HepG2 (cell line): ENCODE results near the gene RAB3B. TPM values are rescaled to one million over a fixed set of nuclear protein-coding genes. Genes with fewer than 3 reads are reported as not detected.

ENCODE experiments used
- DR1 ChIP-seq: sonication (generic); formaldehyde crosslinking; IDR thresholded peaks from 2 replicates; pipeline ENCODE4 v1.8.0; 2021; ENCODE audit warnings: mild to moderate bottlenecking, missing genetic modification reagents, inconsistent platforms
- ETV6 ChIP-seq: sonication (generic); formaldehyde crosslinking; conservative IDR thresholded peaks from 2 replicates; pipeline ENCODE4 v1.4.0; 2020; ENCODE audit warnings: missing genetic modification reagents
- HNRNPUL1 ChIP-seq: fragments of 200-400 bp; formaldehyde crosslinking; IDR thresholded peaks from 2 replicates; pipeline ENCODE4 v1.6.1; 2017; ENCODE audit warnings: low read depth, mild to moderate bottlenecking, low read length, moderate library complexity
- KAT7 ChIP-seq: IDR thresholded peaks from 2 replicates; pipeline ENCODE4 v1.6.1; 2018; ENCODE audit warnings: borderline replicate concordance, missing compliant biosample characterization
- KDM5A ChIP-seq: fragments of 200-600 bp; sonication (generic); IDR thresholded peaks from 2 replicates; pipeline ENCODE4 v1.7.0; 2018; ENCODE audit warnings: antibody characterized with exemption, mild to moderate bottlenecking, low read length, borderline replicate concordance
- NCOA5 ChIP-seq: sonication (generic); formaldehyde crosslinking; IDR thresholded peaks from 2 replicates; pipeline ENCODE4 v1.4.0; 2020; ENCODE audit warnings: missing genetic modification reagents
- SPEN ChIP-seq: sonication (generic); formaldehyde crosslinking; IDR thresholded peaks from 2 replicates; pipeline ENCODE4 v1.5.1; 2020; ENCODE audit warnings: low read depth, mild to moderate bottlenecking, missing genetic modification reagents
- TOE1 ChIP-seq: sonication (generic); formaldehyde crosslinking; IDR thresholded peaks from 2 replicates; pipeline ENCODE4 v1.4.0; 2020; ENCODE audit warnings: mild to moderate bottlenecking, missing genetic modification reagents
- ZBTB21 ChIP-seq: sonication (generic); formaldehyde crosslinking; IDR thresholded peaks from 2 replicates; pipeline ENCODE4 v1.4.0; 2020; ENCODE audit warnings: missing genetic modification reagents
- ZNF160 ChIP-seq: sonication (generic); formaldehyde crosslinking; IDR thresholded peaks from 2 replicates; pipeline ENCODE4 v1.8.0; 2022; ENCODE audit warnings: mild to moderate bottlenecking, inconsistent platforms, missing genetic modification reagents
- ZNF224 ChIP-seq: sonication (generic); formaldehyde crosslinking; IDR thresholded peaks from 2 replicates; pipeline ENCODE4 v1.5.0; 2020; ENCODE audit warnings: mild to moderate bottlenecking, missing genetic modification reagents
- ZNF282 ChIP-seq: fragments of 450-650 bp; IDR thresholded peaks from 2 replicates; pipeline ENCODE4 v1.6.1; 2018; ENCODE audit not compliant: partially characterized antibody
- ZNF296 ChIP-seq: sonication (generic); formaldehyde crosslinking; conservative IDR thresholded peaks from 2 replicates; pipeline ENCODE4 v1.5.0; 2020; ENCODE audit warnings: mild to moderate bottlenecking, missing genetic modification reagents
- ZNF333 ChIP-seq: sonication (generic); formaldehyde crosslinking; IDR thresholded peaks from 2 replicates; pipeline ENCODE4 v1.4.0; 2020; ENCODE audit warnings: mild to moderate bottlenecking, missing genetic modification reagents, borderline replicate concordance
- ZNF343 ChIP-seq: sonication (generic); formaldehyde crosslinking; IDR thresholded peaks from 2 replicates; pipeline ENCODE4 v1.4.0; 2020; ENCODE audit warnings: mild to moderate bottlenecking, missing genetic modification reagents
- ZNF350 ChIP-seq: sonication (generic); formaldehyde crosslinking; IDR thresholded peaks from 2 replicates; pipeline ENCODE4 v1.4.0; 2020; ENCODE audit warnings: mild to moderate bottlenecking, low read depth, missing genetic modification reagents, borderline replicate concordance
- ZNF563 ChIP-seq: sonication (generic); formaldehyde crosslinking; IDR thresholded peaks from 2 replicates; pipeline ENCODE4 v1.8.0; 2022; ENCODE audit warnings: mild to moderate bottlenecking, moderate library complexity, missing genetic modification reagents
- ZNF644 ChIP-seq: IDR thresholded peaks from 2 replicates; pipeline ENCODE4 v1.6.1; 2016; ENCODE audit warnings: low read depth
- polyA plus RNA-seq, 8 experiments: library from polyadenylated mRNA; depleted of rRNA in 3 of 8; stranded (reverse) in 7 of 8; unstranded in 1 of 8; fragments of >200 nt; fragmentation: Illumina TruSeq in 4 of 8; extraction: Trizol in 4 of 8; gene quantifications; 2 replicates each; pipeline versions ENCODE4 v1.2.1 to v1.2.3, GENCODE V29; 2011 to 2016; ENCODE audit warnings: low read depth in 4 of 8, missing spikeins in 1 of 8, mixed read lengths in 1 of 8; ENCODE audit not compliant: insufficient read depth in 1 of 8
- total RNA-seq, 5 experiments: library from RNA; depleted of rRNA; stranded (reverse); fragments of >200 nt; fragmentation: Illumina TruSeq; extraction: Trizol; gene quantifications; 2 replicates each; pipeline ENCODE4 v1.2.3, GENCODE V29; 2016; ENCODE audit warnings: low read depth in 1 of 5
- TF ChIP-seq, protein P1 (sequence below): IDR thresholded peaks from 2 replicates; pipeline ENCODE4 v1.4.0; 2020; ENCODE audit warnings: mild to moderate bottlenecking, missing genetic modification reagents
- TF ChIP-seq, protein P2 (sequence below): sonication (generic); formaldehyde crosslinking; IDR thresholded peaks from 2 replicates; pipeline ENCODE4 v1.8.1; 2022; ENCODE audit warnings: mild to moderate bottlenecking, missing genetic modification reagents
- TF ChIP-seq, protein P3 (sequence below): sonication (generic); formaldehyde crosslinking; IDR thresholded peaks from 2 replicates; pipeline ENCODE4 v1.5.0; 2020; ENCODE audit warnings: missing genetic modification reagents
- TF ChIP-seq, protein P4 (sequence below): sonication (generic); formaldehyde crosslinking; IDR thresholded peaks from 2 replicates; pipeline ENCODE4 v1.8.1; 2023; ENCODE audit warnings: missing genetic modification reagents, inconsistent platforms, borderline replicate concordance

RAB3B gene
- total and polyA plus RNA-seq, 2 of the 13 experiments (the other 11 are each of a cell fraction or from before 2014, with no cell fraction given) = 1.0 to 1.2 TPM

DNA sequence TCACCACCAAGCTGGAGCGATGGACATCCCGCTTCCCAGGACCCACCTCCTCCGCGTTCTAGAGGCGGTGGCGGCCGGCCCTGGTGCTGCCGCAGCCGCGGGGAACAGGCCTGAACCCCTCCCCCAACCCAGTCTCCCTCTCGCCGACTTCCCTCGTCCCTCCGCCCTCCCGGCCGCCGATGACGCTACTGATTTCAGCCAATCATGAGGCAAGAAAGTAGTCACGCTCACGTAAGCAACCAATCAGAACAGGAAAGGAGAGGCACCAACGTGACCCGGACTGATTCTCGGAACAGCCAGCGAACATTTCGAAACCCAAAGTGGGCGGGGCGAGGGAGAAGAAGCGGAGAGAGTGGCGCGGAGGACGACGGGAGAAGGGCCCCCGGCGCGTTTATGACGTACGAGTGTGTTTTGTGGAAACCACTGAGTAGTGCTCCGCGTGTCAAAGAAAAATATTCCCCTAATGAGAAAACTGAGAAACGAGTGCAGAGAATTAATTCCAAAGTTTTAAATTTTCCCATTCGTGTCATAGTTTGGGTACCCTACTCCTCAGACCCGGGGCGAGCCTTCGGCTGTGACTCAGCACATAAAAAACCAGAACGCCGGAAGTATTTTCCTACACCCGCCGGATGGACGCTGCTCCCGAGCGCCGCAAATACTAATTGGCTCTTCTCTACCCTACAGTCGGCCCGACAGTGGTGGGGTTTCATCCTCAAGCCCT is 111.7 kb downstream of the RAB3B start, which contains the start of gene NRDC (continued):
- TF ChIP-seq, protein P1, sequence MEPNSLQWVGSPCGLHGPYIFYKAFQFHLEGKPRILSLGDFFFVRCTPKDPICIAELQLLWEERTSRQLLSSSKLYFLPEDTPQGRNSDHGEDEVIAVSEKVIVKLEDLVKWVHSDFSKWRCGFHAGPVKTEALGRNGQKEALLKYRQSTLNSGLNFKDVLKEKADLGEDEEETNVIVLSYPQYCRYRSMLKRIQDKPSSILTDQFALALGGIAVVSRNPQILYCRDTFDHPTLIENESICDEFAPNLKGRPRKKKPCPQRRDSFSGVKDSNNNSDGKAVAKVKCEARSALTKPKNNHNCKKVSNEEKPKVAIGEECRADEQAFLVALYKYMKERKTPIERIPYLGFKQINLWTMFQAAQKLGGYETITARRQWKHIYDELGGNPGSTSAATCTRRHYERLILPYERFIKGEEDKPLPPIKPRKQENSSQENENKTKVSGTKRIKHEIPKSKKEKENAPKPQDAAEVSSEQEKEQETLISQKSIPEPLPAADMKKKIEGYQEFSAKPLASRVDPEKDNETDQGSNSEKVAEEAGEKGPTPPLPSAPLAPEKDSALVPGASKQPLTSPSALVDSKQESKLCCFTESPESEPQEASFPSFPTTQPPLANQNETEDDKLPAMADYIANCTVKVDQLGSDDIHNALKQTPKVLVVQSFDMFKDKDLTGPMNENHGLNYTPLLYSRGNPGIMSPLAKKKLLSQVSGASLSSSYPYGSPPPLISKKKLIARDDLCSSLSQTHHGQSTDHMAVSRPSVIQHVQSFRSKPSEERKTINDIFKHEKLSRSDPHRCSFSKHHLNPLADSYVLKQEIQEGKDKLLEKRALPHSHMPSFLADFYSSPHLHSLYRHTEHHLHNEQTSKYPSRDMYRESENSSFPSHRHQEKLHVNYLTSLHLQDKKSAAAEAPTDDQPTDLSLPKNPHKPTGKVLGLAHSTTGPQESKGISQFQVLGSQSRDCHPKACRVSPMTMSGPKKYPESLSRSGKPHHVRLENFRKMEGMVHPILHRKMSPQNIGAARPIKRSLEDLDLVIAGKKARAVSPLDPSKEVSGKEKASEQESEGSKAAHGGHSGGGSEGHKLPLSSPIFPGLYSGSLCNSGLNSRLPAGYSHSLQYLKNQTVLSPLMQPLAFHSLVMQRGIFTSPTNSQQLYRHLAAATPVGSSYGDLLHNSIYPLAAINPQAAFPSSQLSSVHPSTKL = peak; percentile 50; the same call in 1 of the 2 replicates
- TF ChIP-seq ZNF343 (CRISPR knock-in tag) = peak; percentile 71; the same call in 1 of the 2 replicates
- no peak for TF ChIP-seq HNRNPUL1
- peak; percentile 93 for TF ChIP-seq SPEN (CRISPR knock-in tag)
- peak; percentile 80; the same call in 1 of the 2 replicates for TF ChIP-seq KDM5A
- TF ChIP-seq, protein P2, sequence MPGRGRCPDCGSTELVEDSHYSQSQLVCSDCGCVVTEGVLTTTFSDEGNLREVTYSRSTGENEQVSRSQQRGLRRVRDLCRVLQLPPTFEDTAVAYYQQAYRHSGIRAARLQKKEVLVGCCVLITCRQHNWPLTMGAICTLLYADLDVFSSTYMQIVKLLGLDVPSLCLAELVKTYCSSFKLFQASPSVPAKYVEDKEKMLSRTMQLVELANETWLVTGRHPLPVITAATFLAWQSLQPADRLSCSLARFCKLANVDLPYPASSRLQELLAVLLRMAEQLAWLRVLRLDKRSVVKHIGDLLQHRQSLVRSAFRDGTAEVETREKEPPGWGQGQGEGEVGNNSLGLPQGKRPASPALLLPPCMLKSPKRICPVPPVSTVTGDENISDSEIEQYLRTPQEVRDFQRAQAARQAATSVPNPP = no peak
- TF ChIP-seq, protein P3, sequence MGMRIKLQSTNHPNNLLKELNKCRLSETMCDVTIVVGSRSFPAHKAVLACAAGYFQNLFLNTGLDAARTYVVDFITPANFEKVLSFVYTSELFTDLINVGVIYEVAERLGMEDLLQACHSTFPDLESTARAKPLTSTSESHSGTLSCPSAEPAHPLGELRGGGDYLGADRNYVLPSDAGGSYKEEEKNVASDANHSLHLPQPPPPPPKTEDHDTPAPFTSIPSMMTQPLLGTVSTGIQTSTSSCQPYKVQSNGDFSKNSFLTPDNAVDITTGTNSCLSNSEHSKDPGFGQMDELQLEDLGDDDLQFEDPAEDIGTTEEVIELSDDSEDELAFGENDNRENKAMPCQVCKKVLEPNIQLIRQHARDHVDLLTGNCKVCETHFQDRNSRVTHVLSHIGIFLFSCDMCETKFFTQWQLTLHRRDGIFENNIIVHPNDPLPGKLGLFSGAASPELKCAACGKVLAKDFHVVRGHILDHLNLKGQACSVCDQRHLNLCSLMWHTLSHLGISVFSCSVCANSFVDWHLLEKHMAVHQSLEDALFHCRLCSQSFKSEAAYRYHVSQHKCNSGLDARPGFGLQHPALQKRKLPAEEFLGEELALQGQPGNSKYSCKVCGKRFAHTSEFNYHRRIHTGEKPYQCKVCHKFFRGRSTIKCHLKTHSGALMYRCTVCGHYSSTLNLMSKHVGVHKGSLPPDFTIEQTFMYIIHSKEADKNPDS (CRISPR knock-in tag) = no peak
- TF ChIP-seq DR1 (CRISPR knock-in tag) = no peak; the same call in 1 of the 2 replicates
- peak; percentile 62; the same call in 1 of the 2 replicates for TF ChIP-seq ZBTB21 (CRISPR knock-in tag)
- TF ChIP-seq ETV6 (CRISPR knock-in tag) = 0 out of 2 replicates have a peak, but pooled peaks have one; percentile 47
- TF ChIP-seq ZNF350 = peak; percentile 66; the same call in 1 of the 2 replicates
- TF ChIP-seq NCOA5 (CRISPR knock-in tag) = no peak
- no peak for TF ChIP-seq ZNF563
- no peak for TF ChIP-seq ZNF160 (CRISPR knock-in tag)
- TF ChIP-seq, protein P4, sequence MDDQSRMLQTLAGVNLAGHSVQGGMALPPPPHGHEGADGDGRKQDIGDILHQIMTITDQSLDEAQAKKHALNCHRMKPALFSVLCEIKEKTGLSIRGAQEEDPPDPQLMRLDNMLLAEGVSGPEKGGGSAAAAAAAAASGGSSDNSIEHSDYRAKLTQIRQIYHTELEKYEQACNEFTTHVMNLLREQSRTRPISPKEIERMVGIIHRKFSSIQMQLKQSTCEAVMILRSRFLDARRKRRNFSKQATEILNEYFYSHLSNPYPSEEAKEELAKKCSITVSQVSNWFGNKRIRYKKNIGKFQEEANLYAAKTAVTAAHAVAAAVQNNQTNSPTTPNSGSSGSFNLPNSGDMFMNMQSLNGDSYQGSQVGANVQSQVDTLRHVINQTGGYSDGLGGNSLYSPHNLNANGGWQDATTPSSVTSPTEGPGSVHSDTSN (CRISPR knock-in tag) = no peak
- TF ChIP-seq KAT7 (CRISPR knock-in tag) = no peak
- TF ChIP-seq ZNF333 (CRISPR knock-in tag) = no peak; the same call in 1 of the 2 replicates
- TF ChIP-seq ZNF296 (CRISPR knock-in tag) = no peak
- TF ChIP-seq ZNF644 = no peak
- TF ChIP-seq ZNF224 (CRISPR knock-in tag) = peak; percentile 30; the same call in 1 of the 2 replicates
- TF ChIP-seq TOE1 (CRISPR knock-in tag) = 0 out of 2 replicates have a peak, but pooled peaks have one; percentile 24
- no peak for TF ChIP-seq ZNF282
